DMS53 treated with DMSO at 0.1 percent for 48 hours (cell line): ENCODE data around the gene UBE2QL1.

Source experiments
- DNase-seq: peaks from one replicate; lab custom pipeline; 2025; ENCODE audit not compliant: unreplicated experiment; lab: John Stamatoyannopoulos, UW

Gene UBE2QL1

GRCh38 chr5:6448622-6449464, at the start of gene UBE2QL1:
TSS of gene UBE2QL1 (plus strand) at chr5:6448859. CDS start at chr5:6448894, 35 bp downstream.
- no peak for DNase-seq

- DNase-seq, result no peak
These were observed 48.4 kb upstream of the UBE2QL1 start for GRCh38 chr5:6399980-6400910.

- no peak for DNase-seq
These were observed 47.2 kb upstream of the UBE2QL1 start for GRCh38 chr5:6401410-6401809.

GRCh38 chr5:6402939-6403338, 45.7 kb upstream of the UBE2QL1 start:
- DNase-seq, result no peak

GRCh38 chr5:6403416-6403815, 45.2 kb upstream of the UBE2QL1 start:
- no peak for DNase-seq

- DNase-seq, result no peak
These were observed 44.5 kb upstream of the UBE2QL1 start for GRCh38 chr5:6404129-6404528.

GRCh38 chr5:6405591-6405990, 43.1 kb upstream of the UBE2QL1 start:
- DNase-seq, result no peak

GRCh38 chr5:6407558-6408259, 41.0 kb upstream of the UBE2QL1 start:
- DNase-seq, result no peak

GRCh38 chr5:6408260-6408596, 40.4 kb upstream of the UBE2QL1 start:
- DNase-seq, result no peak

GRCh38 chr5:6408627-6409446, 39.8 kb upstream of the UBE2QL1 start:
- DNase-seq, result no peak

GRCh38 chr5:6410421-6410820, 38.2 kb upstream of the UBE2QL1 start:
- DNase-seq, result no peak

GRCh38 chr5:6411141-6411540, 37.5 kb upstream of the UBE2QL1 start:
- DNase-seq, result no peak

GRCh38 chr5:6412811-6413210, 35.8 kb upstream of the UBE2QL1 start:
- no peak for DNase-seq

GRCh38 chr5:6417657-6418056, 31.0 kb upstream of the UBE2QL1 start:
- no peak for DNase-seq

- DNase-seq, result no peak
These were observed 29.9 kb upstream of the UBE2QL1 start for GRCh38 chr5:6418679-6419276.

- DNase-seq, result no peak
These were observed 29.3 kb upstream of the UBE2QL1 start for GRCh38 chr5:6419340-6419852.

- no peak for DNase-seq
These were observed 25.1 kb upstream of the UBE2QL1 start for GRCh38 chr5:6423327-6424109.

GRCh38 chr5:6424110-6424659, 24.5 kb upstream of the UBE2QL1 start:
- no peak for DNase-seq

GRCh38 chr5:6424700-6425099, 24.0 kb upstream of the UBE2QL1 start:
- DNase-seq, result no peak
